CD4-positive, alpha-beta T cell treated with Interferon gamma for 1 hour (primary cell): ENCODE measurements around the gene LDB2.

Experiments
- DNase-seq: peaks from one replicate; pipeline ENCODE4 v3.0.0-alpha.2; 2020

LDB2 gene

GRCh38 chr4:16715482-16715881, 183.0 kb downstream of the LDB2 start:
- no peak for DNase-seq

GRCh38 chr4:16714191-16714590, 184.3 kb downstream of the LDB2 start:
- DNase-seq: no peak

DNA sequence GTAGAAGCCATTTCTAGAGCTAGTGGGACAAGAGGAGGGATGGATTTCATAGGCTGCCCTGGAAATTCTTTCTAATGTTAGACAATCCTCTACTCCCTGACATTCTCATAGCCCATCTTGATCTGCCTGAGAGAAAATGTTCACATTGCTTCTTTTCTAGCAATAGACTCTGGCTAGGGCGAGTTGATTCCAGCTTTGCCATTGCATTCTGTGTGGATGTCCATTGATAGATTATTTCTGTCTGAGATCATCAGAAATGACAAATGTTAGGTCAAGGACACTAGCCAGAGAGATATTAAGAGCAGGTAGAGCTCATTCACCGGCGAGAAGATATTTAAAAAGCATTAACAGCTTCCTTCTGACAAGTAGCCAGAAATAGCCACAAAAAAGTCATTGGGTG, 184.7 kb downstream of the LDB2 start:
- no peak for DNase-seq

DNA sequence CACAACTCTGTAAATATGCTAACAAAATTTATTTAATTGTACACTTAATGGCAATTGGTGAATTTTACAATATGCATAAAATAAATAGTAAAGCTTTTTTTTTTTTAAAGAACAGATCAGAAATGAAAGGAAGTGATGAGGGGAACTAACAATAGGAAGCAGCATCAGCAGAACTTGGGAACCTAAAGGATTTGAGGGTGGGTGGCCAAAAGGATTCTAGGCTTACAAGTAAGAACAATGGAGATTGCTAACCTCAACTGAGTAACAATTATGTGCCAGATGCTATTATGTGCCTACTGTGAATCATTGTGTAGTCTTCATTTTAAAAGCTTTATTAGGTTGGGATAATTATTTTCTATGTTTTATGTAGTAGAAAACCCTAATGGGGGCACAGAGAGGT, 185.2 kb downstream of the LDB2 start:
- DNase-seq: no peak

- DNase-seq: no peak
These were observed 188.2 kb downstream of the LDB2 start for GRCh38 chr4:16710198-16710597.

- DNase-seq: no peak
These were observed 190.6 kb downstream of the LDB2 start for GRCh38 chr4:16707874-16708273.

- DNase-seq: no peak
These were observed 192.2 kb downstream of the LDB2 start for GRCh38 chr4:16706251-16706650.

DNA sequence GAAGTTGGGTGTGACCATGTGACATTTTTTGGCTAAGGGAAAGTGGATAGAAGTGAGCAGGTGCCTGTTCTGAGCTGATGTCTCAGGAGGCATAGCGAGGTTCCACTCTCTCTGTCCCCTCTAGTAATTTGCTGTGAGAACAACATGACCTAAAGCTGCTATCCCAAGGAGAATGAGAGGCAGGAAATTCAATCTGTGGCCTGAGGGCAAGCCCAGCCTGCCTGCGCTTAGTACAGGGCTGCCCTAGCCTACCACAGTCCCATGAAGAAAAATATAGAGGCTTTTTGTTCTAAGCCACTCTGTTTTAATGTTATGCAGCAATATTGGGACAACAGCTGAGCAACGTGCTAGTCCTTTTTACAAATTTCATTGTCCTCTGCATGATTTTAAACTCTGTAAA, 193.1 kb downstream of the LDB2 start:
- DNase-seq: no peak

DNA sequence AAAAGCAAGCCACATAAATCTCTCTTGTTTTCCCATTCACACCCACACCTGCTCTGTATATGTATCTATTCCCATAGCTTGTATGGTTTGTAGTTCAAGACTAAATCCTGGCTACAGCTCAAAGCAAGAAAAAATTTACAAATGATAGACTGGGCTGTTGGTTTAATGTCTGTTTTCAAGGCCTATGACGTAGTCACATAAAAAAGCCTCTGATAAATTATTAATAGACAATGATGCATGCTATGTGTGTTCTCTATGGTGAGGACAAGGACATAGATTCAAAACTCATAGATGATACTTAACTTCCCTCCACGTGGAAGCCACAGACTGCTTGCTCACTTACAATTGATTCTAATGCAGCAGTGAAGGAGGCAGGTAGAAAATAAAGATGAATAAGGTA, 194.0 kb downstream of the LDB2 start:
- DNase-seq: no peak

DNA sequence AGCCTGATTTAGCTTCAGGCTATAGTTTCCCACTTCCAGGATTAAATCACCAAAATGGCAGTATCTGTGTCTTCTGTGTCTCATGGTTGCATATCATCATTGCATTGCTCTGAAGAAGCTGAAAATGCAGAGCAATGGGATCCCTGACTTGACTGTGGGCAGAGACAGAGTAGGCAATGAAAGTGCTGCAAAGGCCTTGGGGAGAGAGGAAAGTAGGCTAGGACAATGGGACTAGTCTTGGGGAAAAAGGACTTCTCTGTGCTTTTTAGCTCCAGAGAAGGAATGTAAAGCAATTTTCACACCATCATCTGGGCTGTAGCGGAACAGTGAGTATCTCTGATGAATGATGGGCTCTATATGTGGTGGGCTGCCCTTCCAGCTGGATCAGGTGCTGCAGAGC, 202.5 kb downstream of the LDB2 start:
- no peak for DNase-seq

- DNase-seq: no peak
These were observed 203.6 kb downstream of the LDB2 start for GRCh38 chr4:16694884-16695276.

DNA sequence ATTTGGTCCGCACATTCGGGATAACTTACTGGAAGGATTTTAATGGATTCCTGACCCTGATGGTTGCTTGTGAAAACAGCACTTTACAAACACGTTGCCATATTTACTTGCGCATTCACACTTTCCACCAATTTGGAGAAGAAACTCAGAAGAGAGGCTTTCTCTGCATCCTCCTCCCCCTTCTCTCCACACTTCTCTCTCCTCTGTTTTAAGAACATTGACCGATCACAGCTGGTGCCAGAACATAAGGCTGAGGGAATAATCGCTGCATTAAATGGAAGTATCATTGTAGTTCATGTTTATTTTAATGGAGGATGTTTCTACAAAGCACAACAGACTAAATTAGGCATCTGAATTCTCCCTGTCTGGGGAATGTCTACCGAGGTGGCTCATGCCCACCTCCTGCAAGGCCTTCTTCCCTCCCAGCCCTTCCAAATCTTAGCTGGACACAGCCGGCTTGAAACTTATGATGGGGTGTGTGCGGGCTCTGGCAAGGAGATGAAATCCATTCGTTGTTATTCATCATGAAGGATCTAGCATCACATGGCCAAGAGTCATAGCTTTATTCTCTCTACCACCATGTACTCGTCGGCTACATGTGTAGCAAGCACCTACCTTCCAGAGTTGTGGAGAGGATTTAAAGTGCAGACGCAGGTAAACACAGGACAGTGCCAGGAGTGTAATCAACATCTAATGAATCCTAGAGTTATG, 204.1 kb downstream of the LDB2 start:
- no peak for DNase-seq

DNA sequence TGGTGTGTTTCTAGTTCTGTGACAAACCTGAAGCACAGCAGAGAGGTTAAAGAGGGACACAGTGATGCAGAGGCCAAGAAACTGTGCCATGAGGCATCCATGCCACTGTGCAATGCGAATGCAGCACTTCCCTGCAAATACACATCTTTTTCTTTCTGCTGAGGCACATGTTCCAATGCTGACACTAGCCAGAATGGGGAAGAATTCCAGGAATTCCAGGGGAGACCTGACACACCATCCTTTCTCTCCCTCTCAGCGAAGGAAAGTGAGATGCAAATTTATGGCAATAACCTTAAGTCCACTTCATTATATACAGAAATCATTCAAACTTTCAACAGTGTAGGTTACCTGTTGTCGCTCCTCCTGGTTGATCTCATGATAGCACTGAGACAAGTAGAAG, 204.8 kb downstream of the LDB2 start:
- no peak for DNase-seq

DNA sequence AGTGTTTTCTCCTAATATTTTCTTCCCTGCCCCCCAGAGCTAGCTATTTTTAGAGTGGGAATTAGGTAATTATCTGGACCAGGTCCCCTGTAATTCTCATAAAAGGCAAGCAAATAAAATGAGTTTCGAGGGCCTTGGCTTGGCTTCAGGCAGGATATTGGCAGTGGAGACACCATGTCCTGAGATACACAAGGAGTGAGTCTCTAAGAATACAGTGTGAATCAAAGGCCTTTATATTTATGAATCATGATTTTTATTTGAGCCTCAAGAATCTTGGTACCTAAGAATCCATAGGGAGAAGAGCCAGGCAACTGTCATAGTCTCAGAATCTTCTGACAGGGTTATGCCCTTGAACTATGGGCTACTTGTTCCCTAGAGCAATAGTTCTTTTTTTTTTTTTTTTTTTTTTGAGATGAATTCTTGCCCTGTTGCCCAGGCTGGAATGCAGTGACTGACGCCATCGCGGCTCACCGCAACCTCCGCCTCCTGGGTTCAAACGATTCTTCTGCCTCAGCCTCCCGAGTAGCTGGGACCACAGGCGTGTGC, 205.4 kb downstream of the LDB2 start:
- no peak for DNase-seq

GRCh38 chr4:16692524-16692923, 205.9 kb downstream of the LDB2 start:
- no peak for DNase-seq

DNA sequence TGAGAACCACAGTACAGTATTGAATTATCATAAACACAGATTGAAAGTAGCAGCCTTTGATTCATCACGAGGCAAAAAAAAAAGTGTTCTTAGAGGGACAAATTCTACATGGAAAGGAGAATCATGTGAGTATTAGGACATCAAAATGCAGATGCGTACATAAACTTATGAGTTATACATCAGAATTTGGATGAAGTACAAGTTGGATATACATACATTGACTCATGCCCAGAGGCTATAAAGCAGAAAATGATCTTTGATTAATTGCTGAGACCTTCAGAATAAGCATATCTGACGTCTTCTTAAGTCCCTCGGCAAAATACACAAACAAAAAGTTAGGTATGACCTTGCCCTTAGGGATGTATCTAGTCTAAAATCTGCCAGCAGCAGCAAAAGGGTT, 206.4 kb downstream of the LDB2 start:
- no peak for DNase-seq

GRCh38 chr4:16691450-16691849, 207.0 kb downstream of the LDB2 start:
- DNase-seq: no peak

- no peak for DNase-seq
These were observed 210.6 kb downstream of the LDB2 start for GRCh38 chr4:16687845-16688244.

- DNase-seq: no peak
These were observed 211.4 kb downstream of the LDB2 start for GRCh38 chr4:16687011-16687410.

DNA sequence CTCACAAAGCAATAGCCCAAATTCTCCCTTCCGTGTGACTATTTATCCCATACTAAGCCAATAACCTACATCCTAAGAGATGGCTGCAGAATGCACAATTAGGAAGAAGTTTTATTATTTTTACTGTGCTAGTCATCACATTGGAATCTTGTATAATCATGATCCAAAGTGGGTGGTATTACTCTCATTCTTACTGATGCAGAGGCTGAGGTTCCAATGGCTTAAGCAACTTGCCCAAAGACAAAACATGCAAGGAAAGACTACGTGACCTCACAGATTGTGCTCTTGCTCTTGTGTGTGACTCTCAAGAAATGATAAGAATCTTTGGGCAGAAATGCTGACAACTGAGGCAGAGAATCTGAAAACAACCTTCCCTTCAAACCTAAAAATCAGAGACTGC, 212.2 kb downstream of the LDB2 start:
- no peak for DNase-seq

DNA sequence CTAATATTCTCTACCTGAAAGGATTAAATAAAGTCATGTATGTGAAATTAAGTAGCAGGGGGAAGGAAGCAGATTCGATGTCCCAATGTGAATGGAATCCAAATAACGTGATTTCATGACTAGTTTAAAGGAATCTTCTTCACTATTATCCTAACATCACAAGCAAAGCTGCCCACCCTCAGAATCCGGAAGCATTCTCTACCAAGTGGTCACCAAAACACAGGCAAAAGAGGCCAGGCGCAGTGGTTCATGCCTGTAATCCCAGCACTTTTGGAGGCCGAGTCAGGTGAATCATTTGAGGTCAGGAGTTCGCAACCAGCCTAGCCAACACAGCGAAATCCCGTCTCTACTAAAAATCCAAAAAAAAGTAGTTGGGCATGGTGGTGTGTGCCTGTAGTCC, 212.9 kb downstream of the LDB2 start:
- DNase-seq: no peak

GRCh38 chr4:16684935-16685334, 213.5 kb downstream of the LDB2 start:
- DNase-seq: no peak

DNA sequence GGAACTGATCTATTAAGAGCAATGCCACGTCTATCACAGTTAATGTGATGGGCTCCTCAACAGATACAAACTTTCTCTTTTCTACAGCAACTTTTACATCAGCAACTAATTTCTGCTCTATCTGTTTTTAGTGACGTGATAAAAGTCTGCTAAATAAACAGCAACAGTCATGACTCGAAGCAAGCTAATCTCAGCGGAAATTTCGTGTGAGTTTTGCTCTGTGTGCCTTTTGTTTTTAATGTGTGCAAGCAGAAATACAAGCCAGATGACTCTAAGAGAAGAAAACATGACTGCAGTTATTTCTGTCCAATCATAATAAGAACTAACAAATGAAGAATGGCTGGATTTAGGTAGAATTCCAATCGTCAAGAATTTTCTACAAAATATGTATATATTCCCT, 214.3 kb downstream of the LDB2 start:
- DNase-seq: no peak

- no peak for DNase-seq
These were observed 215.5 kb downstream of the LDB2 start for GRCh38 chr4:16682975-16683374.
